PFSK-1 (cell line): ENCODE data around the gene LTBP2.

Source experiments
- FOXP2 ChIP-seq: optimal IDR thresholded peaks from 2 replicates; pipeline ENCODE3; 2011; ENCODE audit warnings: borderline replicate concordance, control low read depth, inconsistent platforms; ENCODE audit not compliant: insufficient read depth; ENCODE audit errors: extremely low read length, extremely low read depth
- POLR2AphosphoS5 ChIP-seq: IDR thresholded peaks from 2 replicates; pipeline ENCODE4 v1.6.1; 2012; ENCODE audit warnings: low read depth, mild to moderate bottlenecking, control low read depth, low read length, moderate library complexity
- TAF1 ChIP-seq: IDR thresholded peaks from 2 replicates; pipeline ENCODE4 v1.6.1; 2012; ENCODE audit warnings: low read length, control low read depth, borderline replicate concordance; ENCODE audit not compliant: insufficient read depth
- TF ChIP-seq, protein P1 (sequence below), 2 experiments: IDR thresholded peaks; 2 replicates each; pipeline versions ENCODE4 v1.6.1 to v1.8.0; 2011 to 2012; ENCODE audit warnings: low read depth in 2 of 2, low read length in 2 of 2, control low read depth in 1 of 2, inconsistent platforms in 1 of 2, mild to moderate bottlenecking in 1 of 2, moderate library complexity in 1 of 2; ENCODE audit not compliant: insufficient read depth in 1 of 2

GRCh38 chr14:74596741-74597450 lies 15.1 kb downstream of the LTBP2 start:
- TF ChIP-seq TAF1 (no peak), POLR2AphosphoS5 (no peak), FOXP2 (no peak)
- TF ChIP-seq, protein P1, sequence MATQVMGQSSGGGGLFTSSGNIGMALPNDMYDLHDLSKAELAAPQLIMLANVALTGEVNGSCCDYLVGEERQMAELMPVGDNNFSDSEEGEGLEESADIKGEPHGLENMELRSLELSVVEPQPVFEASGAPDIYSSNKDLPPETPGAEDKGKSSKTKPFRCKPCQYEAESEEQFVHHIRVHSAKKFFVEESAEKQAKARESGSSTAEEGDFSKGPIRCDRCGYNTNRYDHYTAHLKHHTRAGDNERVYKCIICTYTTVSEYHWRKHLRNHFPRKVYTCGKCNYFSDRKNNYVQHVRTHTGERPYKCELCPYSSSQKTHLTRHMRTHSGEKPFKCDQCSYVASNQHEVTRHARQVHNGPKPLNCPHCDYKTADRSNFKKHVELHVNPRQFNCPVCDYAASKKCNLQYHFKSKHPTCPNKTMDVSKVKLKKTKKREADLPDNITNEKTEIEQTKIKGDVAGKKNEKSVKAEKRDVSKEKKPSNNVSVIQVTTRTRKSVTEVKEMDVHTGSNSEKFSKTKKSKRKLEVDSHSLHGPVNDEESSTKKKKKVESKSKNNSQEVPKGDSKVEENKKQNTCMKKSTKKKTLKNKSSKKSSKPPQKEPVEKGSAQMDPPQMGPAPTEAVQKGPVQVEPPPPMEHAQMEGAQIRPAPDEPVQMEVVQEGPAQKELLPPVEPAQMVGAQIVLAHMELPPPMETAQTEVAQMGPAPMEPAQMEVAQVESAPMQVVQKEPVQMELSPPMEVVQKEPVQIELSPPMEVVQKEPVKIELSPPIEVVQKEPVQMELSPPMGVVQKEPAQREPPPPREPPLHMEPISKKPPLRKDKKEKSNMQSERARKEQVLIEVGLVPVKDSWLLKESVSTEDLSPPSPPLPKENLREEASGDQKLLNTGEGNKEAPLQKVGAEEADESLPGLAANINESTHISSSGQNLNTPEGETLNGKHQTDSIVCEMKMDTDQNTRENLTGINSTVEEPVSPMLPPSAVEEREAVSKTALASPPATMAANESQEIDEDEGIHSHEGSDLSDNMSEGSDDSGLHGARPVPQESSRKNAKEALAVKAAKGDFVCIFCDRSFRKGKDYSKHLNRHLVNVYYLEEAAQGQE (IDR thresholded peaks at IDR 0.05; ENCODE audit: insufficient read depth in 1 of 2, low read depth in 2 of 2, low read length in 2 of 2), result no peak
